NT2/D1 (cell line): ENCODE data around the gene CCDC97.

Source experiments
- SUZ12 ChIP-seq: IDR thresholded peaks from 2 replicates; pipeline ENCODE4 v1.6.1; 2011; ENCODE audit not compliant: insufficient read length, insufficient read depth; ENCODE audit errors: extremely low read depth
- ZNF274 ChIP-seq: IDR thresholded peaks from 2 replicates; pipeline ENCODE4 v1.6.1; 2011; ENCODE audit warnings: mild to moderate bottlenecking, low read depth, low read length

GRCh38 chr19:41356984-41357739, 47.2 kb downstream of the CCDC97 start:
- TF ChIP-seq ZNF274 (no peak), SUZ12 (no peak)
